Cardiac fibroblast (primary cell): ENCODE measurements around the gene FAM151A.
A peak's percentile ranks its signal among the peaks of the same experiment; 100 is the strongest.
"Not testable (repeated sequence)": the region's sequence is repeated elsewhere in the genome, so short reads cannot be mapped to it uniquely, and the experiment has no call there.

Source experiments
- DNase-seq, 2 donors: peaks; one replicate each; pipeline versions ENCODE4 v3.0.0 to v3.0.0-alpha.2; 2010; ENCODE audit warnings: low read depth in 2 of 2
- H3K4me3 ChIP-seq, 2 donors: replicated peaks in 1 of 2; 1 replicate in 1 of 2; 2 replicates in 1 of 2; pipeline ENCODE4 v1.5.1; 2011; ENCODE audit warnings: low read depth in 2 of 2, low read length in 2 of 2, mild to moderate bottlenecking in 2 of 2, moderate library complexity in 1 of 2
- TF ChIP-seq, protein P1 (sequence below): IDR thresholded peaks from one replicate; pipeline ENCODE4 v1.5.1; 2011; ENCODE audit warnings: low read depth, mild to moderate bottlenecking, low read length, inconsistent platforms

FAM151A gene

DNA sequence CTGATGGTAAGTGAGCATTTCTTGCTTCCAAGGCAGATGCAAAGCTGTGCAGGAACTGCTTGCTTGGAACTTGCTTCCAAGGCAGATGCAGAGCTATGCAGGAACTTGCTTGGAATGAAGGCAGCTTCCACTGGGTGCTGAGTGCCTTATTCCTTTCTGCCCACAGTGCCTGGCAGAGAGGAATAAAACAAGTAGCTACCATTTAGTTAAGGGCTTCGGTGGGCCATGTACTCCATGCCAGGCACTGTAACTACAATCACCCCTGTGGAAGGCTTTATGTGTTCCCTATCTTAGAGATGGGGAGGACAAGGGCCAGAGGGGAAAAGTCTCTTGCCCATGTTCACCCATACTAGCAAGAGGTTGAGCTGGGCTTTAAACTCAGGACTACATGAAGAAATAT, 26.6 kb upstream of the FAM151A start:
- TF ChIP-seq, protein P1, sequence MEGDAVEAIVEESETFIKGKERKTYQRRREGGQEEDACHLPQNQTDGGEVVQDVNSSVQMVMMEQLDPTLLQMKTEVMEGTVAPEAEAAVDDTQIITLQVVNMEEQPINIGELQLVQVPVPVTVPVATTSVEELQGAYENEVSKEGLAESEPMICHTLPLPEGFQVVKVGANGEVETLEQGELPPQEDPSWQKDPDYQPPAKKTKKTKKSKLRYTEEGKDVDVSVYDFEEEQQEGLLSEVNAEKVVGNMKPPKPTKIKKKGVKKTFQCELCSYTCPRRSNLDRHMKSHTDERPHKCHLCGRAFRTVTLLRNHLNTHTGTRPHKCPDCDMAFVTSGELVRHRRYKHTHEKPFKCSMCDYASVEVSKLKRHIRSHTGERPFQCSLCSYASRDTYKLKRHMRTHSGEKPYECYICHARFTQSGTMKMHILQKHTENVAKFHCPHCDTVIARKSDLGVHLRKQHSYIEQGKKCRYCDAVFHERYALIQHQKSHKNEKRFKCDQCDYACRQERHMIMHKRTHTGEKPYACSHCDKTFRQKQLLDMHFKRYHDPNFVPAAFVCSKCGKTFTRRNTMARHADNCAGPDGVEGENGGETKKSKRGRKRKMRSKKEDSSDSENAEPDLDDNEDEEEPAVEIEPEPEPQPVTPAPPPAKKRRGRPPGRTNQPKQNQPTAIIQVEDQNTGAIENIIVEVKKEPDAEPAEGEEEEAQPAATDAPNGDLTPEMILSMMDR, result no peak
- DNase-seq, result no peak
- H3K4me3 ChIP-seq, result no peak overlapping the region

DNA sequence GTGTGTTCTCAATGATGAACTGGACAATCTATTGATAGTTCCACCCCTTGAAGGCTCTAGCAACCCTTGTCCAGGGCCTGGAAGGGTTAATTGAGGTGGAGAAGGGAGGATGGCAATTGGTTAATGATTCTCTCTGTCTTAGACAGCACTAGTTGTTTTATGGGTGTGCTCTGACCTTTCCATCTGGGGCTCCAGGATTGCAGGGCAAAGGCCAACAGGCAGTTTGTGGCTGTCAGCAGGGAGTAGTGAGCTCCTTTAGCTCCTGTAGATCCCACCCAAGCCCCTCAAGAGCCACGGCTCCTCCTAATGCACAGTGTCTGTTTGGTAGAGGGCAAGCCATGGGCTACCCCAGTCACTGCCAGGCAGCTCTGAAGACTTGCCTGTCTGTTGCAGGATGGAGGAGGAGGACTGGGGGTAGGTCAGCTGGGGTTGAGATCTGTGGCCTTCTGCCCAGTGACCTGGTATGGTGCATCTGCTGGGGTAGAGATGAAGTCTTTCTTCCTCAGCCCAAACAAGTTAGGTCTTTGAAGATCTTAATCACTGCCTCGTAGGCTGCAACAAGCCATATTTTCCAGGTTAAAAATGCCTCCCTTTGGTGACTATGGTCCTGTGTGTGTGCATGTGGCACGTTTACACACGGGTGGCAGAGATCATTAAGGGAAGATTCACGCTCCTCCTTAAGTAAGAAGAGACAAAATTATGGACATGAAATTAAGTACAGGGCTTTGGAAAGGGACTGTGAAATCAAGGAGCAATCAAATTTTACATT, 26.0 kb upstream of the FAM151A start:
- H3K4me3 ChIP-seq, result no peak overlapping the region
- DNase-seq, result no peak
- TF ChIP-seq, protein P1, result no peak

DNA sequence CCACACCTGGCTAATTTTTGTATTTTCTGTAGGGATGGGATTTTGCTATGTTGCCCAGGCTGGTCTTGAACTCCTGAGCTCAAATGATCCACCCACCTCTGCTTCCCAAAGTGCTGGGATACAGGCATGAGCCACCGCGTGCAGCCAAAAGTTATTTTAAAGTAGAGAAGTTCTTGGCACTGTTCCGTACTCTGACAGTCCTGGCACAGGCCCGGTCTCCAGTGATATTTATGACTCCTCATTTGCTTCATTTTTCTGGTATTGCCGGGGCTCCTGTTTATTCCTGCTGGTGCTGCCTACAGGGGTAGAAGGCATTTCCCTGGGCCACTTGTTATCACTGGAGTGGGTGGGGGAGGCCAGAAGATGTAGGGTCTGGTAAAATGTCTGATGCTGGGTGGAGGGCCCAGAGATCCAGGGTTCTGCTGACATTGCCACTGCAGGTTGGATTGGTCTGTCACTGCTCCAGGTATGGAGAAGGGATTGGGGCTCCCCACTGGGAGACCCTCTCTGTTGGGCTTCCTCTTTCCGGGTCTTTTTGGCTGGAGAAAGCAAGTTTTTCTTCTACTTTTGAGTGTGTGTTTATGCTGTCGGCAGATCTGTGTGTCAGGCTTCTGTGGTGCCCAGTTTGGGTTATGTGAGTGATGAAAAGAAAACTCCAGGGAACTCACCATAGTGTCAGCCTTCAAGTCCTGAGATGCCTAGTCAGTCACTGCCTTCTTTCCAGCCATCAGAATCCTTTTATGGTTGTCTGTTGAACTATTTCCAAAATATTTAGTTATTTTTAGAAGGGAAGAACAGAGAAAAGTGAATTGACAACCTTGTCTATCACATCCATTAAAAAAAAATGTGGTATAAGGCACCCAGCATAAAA, 22.7 kb upstream of the FAM151A start:
- peak; percentile 15 to 21 for DNase-seq
- H3K4me3 ChIP-seq, result no peak overlapping the region
- TF ChIP-seq, protein P1, result no peak

GRCh38 chr1:54643736-54644135, 20.4 kb upstream of the FAM151A start:
- no peak overlapping the region for H3K4me3 ChIP-seq
- DNase-seq, result no peak
- TF ChIP-seq, protein P1, result no peak

DNA sequence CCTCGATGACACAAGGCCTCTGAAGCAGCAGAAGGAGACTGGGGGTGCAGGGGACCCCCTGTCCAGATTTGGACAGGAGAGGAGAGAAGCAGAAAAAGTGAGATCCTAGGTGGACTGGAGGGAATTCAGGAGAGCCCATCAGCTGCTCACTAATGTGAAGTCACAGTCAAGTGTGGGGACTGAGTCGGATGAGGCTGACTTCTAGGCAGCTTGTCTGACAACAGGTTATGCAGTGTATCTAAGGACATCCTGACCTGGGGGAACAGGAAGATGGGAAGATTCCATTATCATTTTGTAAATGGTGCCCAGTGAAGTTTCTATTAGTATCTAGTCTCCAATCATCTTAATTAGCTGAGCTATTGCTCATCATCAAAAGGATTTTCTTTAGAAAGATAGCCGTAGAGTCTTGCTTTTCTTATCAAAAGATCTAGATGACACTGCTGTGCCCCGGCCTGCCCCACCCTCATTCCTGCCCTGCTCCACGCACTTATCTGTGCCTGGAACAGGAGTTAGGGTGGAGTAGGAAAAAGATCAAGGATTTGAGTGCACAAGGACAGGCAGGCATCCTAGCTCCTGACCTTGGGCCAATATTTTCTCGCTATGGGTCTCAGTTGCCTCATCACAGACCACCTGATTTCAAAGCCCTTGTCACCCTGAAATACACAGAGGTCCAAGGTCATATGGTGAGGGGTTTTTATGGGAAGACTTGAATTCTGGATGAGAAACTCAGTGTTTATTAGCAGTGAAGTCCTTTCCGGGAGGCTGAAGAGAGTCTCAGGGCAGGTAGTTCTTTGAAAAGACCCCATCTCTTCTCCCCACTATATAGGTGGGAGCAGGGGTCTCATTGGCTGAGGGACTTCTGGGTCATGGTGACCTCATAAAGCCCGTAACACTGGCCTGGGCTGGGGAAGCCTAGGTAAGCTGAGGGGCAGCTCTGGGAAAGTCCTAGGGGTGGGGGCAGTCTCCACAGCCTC, 17.8 kb upstream of the FAM151A start, which contains the start of gene MROH7:
TSS of gene MROH7 (plus strand) at position 924 of the 974 bp plus-strand sequence. CDS start 11,141 bp downstream, outside the sequence.
- TF ChIP-seq, protein P1, result no peak

DNA sequence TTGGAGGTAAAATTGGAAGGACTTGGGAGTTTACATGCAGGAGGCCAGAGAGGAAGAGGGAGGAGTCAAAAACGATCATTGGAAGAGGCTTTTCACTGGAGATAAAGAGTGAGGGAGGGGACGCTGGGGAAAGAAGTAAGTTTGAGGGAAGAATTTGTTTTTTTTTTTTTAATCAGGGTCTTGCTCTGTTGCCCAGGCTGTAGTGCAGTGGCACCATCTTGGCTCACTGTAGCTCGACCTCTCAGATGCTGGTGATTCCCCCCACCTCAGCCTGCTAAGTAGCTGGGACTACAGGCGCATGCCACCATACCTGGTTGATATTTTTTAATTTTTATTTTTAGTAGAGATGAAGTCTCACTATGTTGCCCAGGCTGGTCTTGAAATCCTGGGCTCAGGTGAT, 17.0 kb upstream of the FAM151A start:
- DNase-seq, result no peak
- no peak overlapping the region for H3K4me3 ChIP-seq
- TF ChIP-seq, protein P1, result no peak

More for the DNA sequence above, 17.8 kb upstream of the FAM151A start, which contains the start of gene MROH7:
- DNase-seq, result no peak
- no peak within 1 kb of the TSS for H3K4me3 ChIP-seq

- DNase-seq, result not testable (repeated sequence)
Measured at GRCh38 chr1:54636461-54637446, 13.4 kb upstream of the FAM151A start.

DNA sequence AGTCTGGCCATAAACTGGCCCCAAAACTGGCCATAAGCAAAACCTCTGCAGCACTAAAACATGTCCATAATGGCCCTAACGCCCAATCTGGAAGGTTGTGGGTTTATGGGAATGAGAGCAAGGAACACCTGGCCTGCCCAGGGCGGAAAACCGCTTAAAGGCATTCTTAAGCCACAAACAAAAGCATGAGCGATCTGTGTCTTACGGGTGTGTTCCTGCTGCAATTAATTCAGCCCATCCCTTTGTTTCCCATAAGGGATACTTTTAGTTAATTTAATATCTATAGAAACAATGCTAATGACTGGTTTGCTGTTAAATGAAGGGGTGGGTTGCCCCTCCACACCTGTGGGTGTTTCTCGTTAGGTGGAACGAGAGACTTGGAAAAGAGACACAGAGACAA, 12.5 kb upstream of the FAM151A start:
- DNase-seq, H3K4me3 ChIP-seq: not testable (repeated sequence)

More at GRCh38 chr1:54636461-54637446, 13.4 kb upstream of the FAM151A start:
- not testable (repeated sequence) for H3K4me3 ChIP-seq
